HEK293T (cell line): Measurements from ENCODE around the gene CFC1B.
"Not testable (repeated sequence)": the region's sequence is repeated elsewhere in the genome, so short reads cannot be mapped to it uniquely, and the experiment has no call there.

Source experiments
- BHLHE40 ChIP-seq: fragments of 450-650 bp; IDR thresholded peaks from 2 replicates; pipeline ENCODE4 v1.6.1; 2016; ENCODE audit warnings: mild to moderate bottlenecking, moderate library complexity, borderline replicate concordance
- FOXK2 ChIP-seq: fragments of 450-650 bp; IDR thresholded peaks from 2 replicates; pipeline ENCODE4 v1.6.1; 2016; ENCODE audit warnings: mild to moderate bottlenecking
- SP1 ChIP-seq: fragments of 450-650 bp; IDR thresholded peaks from 2 replicates; pipeline ENCODE4 v1.6.1; 2017
- SUZ12 ChIP-seq: fragments of 450-650 bp; IDR thresholded peaks from 2 replicates; pipeline ENCODE4 v1.6.1; 2016; ENCODE audit warnings: mild to moderate bottlenecking

- TF ChIP-seq SP1, BHLHE40, FOXK2, SUZ12: not testable (repeated sequence)
Observed at GRCh38 chr2:130518516-130519106, 2.4 kb upstream of the CFC1B start.
